HG03280 (cell line): ENCODE results near the gene HOMER1.
"Not testable (repeated sequence)": the region's sequence is repeated elsewhere in the genome, so short reads cannot be mapped to it uniquely, and the experiment has no call there.

Source experiments
- ATAC-seq: cut with Tn5 transposase; IDR thresholded peaks from one replicate; pipeline ENCODE4 v1.9.1; 2021; ENCODE audit warnings: mild to moderate bottlenecking, moderate library complexity; ENCODE audit not compliant: unreplicated experiment

The HOMER1 gene

GRCh38 chr5:79518718-79519117, 4.8 kb upstream of the HOMER1 start:
- ATAC-seq = no peak

- ATAC-seq = no peak
Measured at GRCh38 chr5:79517601-79518000, 3.7 kb upstream of the HOMER1 start.

DNA sequence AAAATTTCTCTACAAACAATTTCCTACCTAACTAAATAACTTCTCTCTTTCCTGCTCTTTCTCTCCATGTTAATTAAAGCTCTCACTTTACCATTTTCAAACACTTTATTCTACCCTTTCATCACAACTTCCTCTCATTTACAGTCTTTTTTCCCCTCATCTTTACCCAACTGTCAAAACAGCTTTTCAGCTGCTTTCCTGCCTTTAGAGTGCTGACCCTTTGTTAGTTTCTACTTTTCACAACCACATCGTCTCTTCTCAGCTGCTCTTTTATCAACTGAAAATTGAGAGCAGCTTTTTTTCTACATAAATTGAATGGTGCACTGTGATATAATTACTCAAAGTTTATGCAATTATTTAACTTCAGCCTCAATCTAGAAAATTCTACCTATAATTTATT, 3.1 kb upstream of the HOMER1 start:
- no peak for ATAC-seq

DNA sequence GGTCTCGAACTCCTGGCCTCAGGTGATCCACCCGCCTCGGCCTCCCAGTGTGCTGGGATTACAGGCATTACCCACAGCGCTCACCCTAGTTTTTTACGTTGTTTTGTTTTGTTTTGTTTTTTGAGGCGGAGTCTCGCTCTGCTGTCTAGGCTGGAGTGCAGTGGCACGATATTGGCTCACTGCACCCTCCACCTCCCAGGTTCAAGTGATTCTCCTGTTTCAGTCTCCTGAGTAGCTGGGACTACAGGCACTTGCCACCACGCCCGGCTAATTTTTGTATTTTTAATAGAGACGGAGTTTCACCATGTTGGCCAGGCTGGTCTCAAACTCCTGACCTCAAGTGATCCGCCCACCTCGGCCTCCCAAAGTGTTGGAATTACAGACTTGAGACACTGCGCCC, 2.4 kb upstream of the HOMER1 start:
- not testable (repeated sequence) for ATAC-seq

GRCh38 chr5:79514391-79515105, 614 bp upstream of the HOMER1 start:
- ATAC-seq = peak; percentile 83

DNA sequence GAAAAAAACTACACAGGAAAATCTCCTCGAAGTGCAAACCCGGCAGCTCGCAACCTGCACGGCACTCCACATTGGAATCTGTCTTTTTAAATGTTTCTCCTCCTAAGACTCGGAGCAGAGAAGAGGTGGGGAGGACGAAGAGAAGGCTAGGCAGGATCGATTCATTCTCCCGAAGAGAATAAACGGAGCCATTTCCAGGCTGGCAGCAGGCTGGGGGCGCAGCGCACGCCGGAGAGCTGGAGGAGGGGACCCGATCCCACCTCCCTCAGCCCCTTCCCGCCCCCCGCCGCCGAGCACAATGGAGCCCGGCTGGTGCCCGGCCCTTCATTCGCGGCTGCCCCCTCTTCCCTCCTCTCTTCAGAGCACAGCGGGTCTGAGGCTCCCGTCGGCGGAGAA, 628 bp downstream of the HOMER1 start:
- no peak for ATAC-seq

DNA sequence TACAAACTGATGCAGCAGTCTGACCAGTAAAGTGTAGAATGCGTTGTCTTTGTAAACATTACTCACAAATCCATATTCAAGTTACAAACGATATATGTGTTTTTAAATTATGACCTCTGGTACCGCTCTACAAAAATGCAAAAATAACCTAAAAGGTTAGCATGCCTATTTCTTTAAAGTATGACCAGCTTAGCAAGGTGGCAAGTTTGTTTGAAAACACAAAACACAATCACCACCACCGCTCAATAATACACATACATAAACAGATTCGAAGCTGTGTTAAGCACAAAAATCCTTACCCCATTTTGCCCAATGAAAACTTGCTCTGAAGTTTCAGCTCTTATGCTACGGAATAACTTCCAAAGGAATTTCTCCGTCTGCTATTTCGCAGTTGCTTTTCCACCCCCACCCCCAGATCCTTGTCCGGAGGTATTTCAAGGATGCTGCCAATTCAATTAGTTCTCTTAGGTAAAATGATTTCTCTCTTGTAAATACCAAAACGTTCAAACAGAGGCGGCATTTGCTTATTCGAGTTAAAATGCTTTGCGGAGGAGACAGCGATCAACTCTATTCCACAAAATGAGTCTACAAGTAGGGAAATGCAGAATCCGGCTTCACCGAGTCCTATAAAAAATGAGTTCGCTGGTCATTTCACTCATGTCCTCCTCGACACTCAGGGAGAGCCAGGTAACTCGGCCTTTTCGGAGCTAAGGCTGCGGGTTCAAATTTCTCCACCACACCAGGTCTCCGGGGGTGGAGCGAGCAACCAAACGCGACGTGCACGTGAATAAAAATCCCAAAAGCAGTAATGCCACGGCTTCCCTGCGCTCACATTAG, 1.2 kb downstream of the HOMER1 start:
- ATAC-seq = no peak

- no peak for ATAC-seq
Measured at GRCh38 chr5:79512049-79512448, 1.9 kb downstream of the HOMER1 start.

DNA sequence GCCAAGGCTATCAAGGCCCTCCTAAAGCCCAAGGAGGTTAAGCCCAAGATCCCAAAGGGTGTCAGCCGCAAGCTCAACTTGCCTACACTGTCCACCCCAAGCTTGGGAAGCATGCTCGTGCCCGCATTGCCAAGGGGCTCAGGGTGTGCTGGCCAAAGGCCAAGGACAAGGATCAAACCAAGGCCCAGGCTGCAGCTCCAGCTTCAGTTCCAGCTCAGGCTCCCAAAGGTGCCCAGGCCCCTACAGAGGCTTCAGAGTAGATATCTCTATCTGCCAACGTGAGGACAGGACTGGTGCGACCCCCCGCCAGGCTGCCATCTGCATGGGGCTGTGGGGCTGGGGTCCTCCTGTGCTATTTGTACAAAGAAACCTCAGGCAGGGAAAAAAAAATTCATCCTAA, 3.3 kb downstream of the HOMER1 start:
- no peak for ATAC-seq

GRCh38 chr5:79509244-79509885, 4.6 kb downstream of the HOMER1 start:
- no peak for ATAC-seq

- ATAC-seq = no peak
Measured at GRCh38 chr5:79508794-79509193, 5.1 kb downstream of the HOMER1 start.

GRCh38 chr5:79508354-79508753, 5.6 kb downstream of the HOMER1 start:
- no peak for ATAC-seq

- ATAC-seq = no peak
Measured at GRCh38 chr5:79507251-79508205, 6.4 kb downstream of the HOMER1 start.

DNA sequence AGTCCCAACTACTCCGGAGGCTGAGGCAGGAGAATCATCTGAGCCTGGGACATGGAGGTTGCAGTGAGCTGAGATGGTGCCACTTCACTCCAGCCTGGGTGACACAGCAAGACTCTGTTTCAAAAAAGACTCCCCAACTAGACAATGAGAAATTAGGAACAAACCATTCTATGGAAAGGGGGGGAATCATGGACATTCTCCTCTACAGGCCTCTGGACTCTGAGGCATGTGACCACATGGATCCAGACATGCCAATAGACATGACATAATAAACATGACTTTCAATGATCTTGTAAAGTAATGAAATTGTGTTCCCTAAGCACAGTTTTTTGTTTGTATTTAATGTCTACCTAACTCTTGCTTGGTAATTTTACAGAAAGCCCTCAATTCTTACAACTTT, 8.8 kb downstream of the HOMER1 start:
- no peak for ATAC-seq

DNA sequence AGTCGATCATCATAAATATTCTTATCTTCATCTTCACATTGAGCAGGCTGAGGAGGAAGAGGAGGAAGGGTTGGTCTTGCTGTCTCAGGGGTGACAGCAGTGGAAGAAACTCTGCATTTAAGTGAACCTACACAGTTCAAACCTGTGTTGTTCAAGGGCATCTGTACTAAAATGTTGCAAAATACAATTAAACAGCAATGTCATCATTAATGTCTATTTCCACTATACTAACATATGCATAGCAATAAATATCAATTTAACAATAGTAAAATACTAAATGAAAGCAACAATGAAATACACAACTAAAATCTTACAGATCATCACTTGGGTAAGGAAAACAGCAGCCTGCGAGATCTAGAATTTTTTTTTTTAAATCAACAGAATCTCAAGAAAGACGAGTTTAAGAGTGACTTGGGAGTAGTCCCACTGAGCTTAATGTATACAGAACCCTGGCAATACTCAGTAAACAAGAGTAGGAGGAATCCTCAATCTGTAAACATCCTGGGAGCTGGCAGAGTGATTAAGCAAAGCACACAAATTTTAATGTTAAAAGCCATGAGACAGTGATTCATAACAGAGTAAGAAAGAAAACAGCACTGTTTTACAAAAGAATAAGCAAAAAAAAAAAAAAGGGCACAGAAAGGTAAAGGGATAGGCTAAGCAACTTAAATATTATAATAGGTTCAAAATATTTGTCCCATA, 10.0 kb downstream of the HOMER1 start:
- ATAC-seq = no peak

- ATAC-seq = no peak
Measured at GRCh38 chr5:79499640-79500273, 14.2 kb downstream of the HOMER1 start.

DNA sequence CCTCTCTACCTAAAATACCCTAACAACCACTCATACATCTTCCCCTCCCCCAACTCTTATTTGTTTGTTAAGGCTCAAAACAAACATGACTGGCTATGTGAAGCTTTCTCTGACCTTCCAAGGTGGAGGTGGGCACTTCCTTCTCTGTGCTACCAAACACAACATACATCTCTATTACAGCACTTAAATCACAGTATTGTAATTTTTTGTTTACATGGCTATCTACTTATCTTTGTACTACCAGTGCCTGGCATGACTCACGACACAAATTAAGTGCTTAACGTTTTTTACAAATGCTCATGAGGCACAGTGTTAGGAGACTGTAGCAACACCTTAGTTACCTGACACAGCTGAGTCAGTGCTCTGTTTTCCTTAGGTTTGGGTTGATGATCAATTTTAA, 18.6 kb downstream of the HOMER1 start:
- ATAC-seq = no peak

- ATAC-seq = no peak
Measured at GRCh38 chr5:79493596-79494345, 20.2 kb downstream of the HOMER1 start.
